ENCODE data around the gene ATXN1.

DNA sequence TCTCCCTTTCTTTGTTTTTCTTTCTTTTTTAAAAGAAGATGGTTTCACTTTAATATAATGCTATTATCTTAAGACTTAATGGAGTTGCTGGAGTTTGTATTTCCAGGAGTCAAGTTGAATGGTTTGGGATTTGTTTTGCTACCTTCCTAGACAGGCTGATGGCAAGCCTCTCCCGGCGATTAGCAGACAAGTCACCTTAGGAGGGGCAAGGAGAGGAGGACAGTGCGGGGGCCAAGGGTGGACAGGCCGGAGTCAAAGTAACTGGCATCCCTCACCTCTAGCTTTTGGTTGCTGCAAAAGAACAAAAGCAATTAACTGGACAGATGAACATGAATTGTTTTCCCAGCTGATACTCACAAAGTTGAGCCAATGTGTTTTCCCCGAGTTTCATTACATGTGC is 465.8 kb downstream of the ATXN1 start:
- TF ChIP-seq POLR2A (IDR thresholded peaks at IDR 0.05) (no peak), CTCF (IDR thresholded peaks at IDR 0.05) (no peak)

Data from testis (tissue), 2 donors.